GM21447 (cell line): ENCODE data around the gene SCGN.

Experiments
- ATAC-seq: cut with Tn5 transposase; IDR thresholded peaks from one replicate; pipeline ENCODE4 v1.9.1; 2021; ENCODE audit not compliant: unreplicated experiment

The SCGN gene

GRCh38 chr6:25640446-25640845, 11.6 kb upstream of the SCGN start:
- ATAC-seq: no peak

GRCh38 chr6:25640891-25641290, 11.1 kb upstream of the SCGN start:
- no peak for ATAC-seq

GRCh38 chr6:25641377-25641776, 10.6 kb upstream of the SCGN start:
- no peak for ATAC-seq

DNA sequence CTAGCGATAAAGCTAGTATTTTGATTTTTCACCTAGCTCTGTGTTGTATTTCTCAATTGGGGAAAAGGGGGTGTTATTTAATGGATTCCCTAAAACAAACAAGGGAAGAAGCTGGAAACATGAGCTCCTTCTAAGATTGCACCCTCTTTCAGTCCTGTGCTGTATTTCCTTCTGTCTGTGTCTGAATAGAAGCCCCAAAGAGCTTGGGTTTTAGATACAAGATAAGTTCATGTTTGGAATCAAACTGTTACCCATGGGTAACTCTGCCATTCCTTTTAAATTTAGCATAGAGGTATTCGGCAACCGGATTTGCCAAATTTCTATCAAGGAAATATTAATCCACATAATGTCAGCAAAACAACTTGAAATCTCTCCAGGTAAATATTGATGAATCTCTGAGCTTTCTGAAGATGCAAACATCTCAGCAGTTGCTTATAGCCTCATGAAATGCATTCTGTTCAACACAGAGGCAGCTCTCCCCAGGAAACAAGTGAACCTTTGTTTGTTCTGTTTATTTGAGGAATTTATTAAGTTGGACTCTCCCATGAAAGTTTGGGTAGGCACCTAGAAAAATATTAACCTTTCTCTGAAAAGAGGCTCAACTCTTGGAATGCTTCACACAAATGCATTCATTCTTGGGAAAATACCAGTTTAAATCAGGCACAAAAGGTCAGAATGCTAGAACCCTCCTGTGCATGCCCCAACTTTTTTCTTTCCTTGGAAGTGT, 9.9 kb upstream of the SCGN start:
- ATAC-seq: no peak

DNA sequence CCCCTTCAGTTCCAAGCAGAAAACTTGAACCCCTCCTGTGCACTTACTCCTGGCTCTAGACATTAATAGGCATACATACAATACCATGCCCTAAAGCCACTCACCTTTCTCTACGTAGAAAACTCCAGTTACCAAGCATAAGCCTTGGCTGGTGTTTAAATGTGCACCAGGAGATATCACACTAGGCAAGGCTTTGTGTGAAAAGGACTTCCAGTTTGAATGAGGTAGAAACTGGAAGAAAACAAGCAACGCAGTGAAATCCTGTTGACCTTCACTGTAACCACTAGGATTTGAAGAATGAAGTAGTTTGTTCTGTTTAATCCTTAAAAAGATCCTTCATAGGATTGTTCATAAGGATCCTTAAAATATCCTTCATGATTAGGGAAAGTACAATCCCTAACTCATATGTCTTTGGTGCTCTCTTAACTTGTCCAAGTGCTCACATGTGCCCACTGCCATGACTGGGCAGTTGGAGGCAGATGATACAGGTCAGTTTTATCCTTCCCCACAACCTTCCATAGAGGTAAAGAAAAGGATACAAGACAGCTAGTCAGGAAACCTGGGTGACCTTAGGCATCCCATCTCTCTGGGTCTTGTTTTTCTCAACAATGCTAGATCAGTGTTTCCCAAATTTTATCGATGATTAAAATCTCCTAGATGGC, 9.2 kb upstream of the SCGN start:
- ATAC-seq: no peak

GRCh38 chr6:25645916-25646315, 6.1 kb upstream of the SCGN start:
- no peak for ATAC-seq

- ATAC-seq: no peak
Observed at GRCh38 chr6:25649611-25650010, 2.4 kb upstream of the SCGN start.

DNA sequence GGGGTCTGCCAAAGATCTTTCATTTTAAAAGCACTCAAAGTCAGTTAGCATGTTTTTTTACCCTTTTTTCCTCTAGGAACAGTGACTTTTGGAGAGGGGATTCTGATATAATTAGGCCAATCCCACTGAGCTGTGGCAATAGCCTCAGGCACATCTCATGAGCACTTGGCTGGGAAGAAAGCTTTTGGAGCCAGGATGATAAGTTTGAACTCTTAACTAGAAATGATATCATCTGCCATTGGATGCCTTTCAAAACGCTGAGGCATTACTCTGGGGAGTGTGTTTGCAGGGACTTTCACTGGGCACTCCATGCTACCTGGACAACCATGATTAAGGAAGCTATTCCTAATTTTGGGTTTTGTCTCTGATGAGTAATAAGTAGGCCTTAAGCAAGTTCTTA, 3.7 kb downstream of the SCGN start:
- ATAC-seq: no peak

DNA sequence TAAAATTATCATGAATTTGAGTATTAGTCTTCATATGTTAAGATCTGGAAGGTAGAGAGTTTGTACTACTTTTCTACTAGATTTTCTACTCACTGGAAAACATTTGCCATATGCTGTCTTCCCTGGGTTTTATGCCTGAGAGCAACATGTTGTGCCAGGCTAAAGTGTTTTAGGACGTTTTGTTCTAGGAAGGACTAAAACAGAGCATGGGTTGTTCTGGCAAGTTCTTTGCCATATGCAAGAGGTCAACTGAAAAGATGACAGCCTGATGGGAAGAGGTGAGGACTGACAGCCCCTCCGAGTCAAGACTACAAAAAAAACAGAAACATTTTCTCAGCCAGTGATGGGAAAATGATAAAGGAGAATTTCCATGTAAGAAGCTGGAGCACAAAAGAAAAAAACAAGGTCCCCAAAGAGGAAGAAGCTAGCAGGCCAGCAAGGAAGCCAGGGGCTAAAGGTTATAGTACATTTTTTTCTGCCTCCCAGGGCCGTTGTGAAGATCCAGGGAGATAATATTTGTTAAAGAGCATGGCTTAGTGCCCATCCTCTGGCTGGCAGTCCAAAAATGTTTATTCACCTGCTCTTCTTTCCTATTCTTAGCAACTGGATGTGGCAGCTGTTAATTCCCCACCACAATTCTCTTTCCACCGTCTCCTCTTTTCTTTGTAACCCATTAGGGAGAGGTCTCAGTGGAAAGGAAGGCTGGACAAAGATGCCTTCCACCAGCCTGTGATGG, 7.8 kb downstream of the SCGN start:
- no peak for ATAC-seq

DNA sequence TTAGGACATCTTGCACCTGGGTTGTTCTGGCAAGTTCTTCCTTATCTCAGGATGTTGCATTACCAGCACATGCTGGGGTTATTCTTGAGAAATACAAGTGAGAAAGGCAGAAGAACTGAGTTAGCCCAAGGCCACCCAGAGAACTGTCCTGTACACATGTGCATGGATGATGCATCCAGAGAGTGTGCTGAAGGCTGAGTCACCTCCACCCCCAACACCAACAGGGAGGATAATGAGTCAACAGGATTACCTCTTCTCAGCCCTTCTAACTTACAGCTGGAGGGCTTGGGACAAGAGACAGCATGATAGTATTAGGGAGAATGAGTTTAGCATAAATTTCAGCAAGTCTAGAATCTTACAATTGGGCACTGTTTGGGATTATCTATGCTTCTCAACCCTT, 8.5 kb downstream of the SCGN start:
- no peak for ATAC-seq

- ATAC-seq: no peak
Observed at GRCh38 chr6:25661129-25661779, 9.2 kb downstream of the SCGN start.

GRCh38 chr6:25665455-25665854, 13.4 kb downstream of the SCGN start:
- ATAC-seq: no peak

- ATAC-seq: no peak
Observed at GRCh38 chr6:25669413-25669812, 17.4 kb downstream of the SCGN start.

DNA sequence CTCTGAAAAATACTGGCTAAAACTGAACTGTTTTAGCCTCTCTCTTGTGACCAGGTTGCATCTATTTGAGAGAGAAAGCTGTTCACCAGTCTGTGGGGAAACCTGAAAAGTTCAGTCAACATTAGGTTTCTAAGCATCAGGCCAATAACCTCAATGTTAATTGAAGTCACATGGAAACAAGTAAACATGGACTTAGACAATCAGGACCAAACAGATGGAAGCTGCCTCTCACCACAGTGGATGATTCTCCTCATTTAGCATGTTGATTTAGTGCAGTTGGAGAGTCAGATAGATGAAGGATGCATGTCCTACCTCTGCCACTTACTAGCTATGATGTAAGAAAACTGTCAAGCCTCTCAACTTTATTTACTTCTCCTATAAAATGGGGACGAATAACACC, 18.2 kb downstream of the SCGN start:
- no peak for ATAC-seq

- no peak for ATAC-seq
Observed at GRCh38 chr6:25670793-25671513, 18.9 kb downstream of the SCGN start.

DNA sequence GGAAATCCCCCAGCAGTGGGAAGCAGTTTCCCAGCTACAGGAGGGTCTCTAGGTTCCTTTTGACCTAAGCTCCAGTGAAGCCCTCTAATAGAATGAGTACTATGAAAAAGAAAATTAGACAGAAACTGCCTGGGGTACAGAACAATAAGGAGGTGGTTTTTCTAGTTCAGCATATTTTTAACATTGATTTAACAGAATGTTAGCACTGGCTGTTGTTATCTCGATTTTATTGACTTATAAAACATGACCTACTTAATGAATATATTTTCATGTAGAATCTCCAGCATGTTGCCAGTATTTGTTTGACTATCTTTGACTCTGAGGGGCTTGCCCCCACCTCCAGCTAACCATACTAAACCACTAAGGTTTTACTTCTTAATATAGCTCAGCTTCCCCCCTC, 19.6 kb downstream of the SCGN start:
- ATAC-seq: no peak

- ATAC-seq: no peak
Observed at GRCh38 chr6:25675167-25675566, 23.2 kb downstream of the SCGN start.

DNA sequence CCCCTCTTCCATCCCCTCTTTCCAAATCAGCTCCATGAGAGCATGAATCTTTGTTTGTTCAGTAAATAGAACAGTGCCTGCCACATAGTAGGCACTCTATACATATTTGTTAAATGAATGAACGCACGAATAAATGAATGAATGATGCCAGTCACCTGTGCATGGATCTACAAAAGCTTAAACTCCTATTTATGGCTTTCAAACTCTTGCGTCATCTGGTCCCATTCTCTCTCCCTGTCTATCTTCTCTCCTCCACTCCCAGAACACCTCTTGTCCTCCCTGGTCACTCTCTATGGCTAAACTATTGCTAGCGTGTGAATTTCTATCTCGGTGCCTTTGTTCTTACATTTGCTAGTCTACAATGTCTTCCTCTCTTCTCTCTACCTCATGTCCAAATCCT, 24.8 kb downstream of the SCGN start:
- ATAC-seq: no peak

GRCh38 chr6:25681848-25682247, 29.8 kb downstream of the SCGN start:
- no peak for ATAC-seq

- ATAC-seq: no peak
Observed at GRCh38 chr6:25682324-25682723, 30.3 kb downstream of the SCGN start.

DNA sequence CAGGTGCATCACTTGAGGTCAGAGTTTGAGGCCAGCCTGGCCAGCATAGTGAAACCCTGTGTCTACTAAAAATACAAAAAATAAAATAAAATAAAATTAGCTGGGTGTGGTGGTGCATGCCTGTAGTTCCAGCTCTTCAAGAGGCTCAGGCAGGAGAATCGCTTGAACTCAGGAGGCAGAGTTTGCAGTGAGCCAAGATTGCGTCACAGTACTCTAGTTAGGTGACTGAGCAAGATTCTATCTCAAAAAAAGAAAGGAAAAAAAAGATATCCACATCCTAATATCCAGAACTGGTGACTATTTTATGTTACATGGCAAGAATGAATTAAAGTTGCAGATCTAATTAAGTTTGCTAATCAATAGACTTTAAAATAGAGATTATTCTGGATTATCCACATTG, 32.5 kb downstream of the SCGN start:
- no peak for ATAC-seq
